Measurements from ENCODE around the gene CASP9.

- TF ChIP-seq CTCF (conservative IDR thresholded peaks at IDR 0.05; ENCODE audit: low read depth, low read length): no peak
- no peak for TF ChIP-seq EZH2 (IDR thresholded peaks at IDR 0.05; ENCODE audit: low read length, unreplicated experiment)
Observed at GRCh38 chr1:15448877-15449462, 75.0 kb downstream of the CASP9 start.
